Left kidney (tissue), 2 donors: ENCODE data around the gene GPD1. TPM values are rescaled to one million over a fixed set of nuclear protein-coding genes. Genes with fewer than 3 reads are reported as not detected.

Experiments used
- DNase-seq: peaks from one replicate; pipeline ENCODE4 v3.0.0-alpha.2; 2013
- polyA plus RNA-seq: library from polyadenylated mRNA; unstranded; fragments of 120-200 nt; gene quantifications from one replicate; pipeline ENCODE4 v1.2.1, GENCODE V29; 2013; ENCODE audit not compliant: insufficient read length

Gene GPD1
- polyA plus RNA-seq, 1 donor, result 68.6 TPM

DNA sequence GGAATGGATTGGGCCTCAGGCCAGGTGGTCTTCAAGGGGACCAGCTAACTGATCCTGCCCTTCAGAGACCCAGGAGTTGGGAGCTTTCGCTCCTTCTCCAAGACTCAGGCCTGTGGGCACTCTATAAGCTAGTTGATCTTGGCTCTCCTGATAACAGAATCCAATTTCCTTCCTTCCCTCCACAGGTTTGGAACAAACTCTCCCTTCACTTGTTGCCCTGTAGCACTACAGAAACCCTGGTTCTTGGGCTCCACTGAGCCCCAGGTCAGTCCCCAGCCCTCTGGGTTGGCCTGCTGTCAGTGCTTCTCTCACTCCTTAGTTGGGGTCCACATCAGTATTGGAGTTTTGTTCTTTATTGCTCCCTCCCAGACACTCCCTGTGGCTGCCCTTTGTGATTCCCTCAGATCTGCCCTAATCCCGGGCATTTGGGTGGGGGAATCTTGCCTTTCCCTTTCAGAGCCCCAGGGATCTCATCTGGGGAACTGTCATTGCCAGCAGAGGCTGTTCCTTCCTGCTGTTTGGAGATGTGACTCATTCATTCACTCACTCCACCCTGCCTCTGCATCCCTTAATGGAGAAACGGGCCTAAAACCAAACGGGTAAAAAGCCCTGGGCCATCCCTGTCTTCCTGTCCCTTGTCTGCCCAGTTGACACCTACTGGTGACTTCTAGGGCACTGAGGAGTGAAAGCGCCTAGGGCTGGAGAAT lies 4.4 kb upstream of the GPD1 start:
- no peak for DNase-seq

DNA sequence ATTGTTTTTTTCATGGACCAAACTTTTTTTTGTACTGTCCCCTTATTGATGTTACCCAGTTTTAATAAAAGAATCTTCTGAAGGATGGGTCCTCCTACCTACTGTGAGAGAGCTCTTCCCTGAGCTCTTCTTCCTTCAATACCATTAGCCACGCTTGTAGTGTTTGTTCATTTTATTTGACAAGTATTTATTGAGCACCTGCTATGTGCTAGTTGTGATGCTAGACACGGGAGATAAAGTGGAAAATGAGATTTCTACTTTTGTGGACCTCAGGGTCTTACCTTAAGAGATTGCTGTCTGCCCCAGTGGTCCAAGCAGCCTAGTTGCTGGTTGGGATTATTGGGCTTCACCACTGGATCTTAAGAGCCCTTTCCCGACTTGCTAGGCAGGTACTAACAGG lies 3.2 kb upstream of the GPD1 start:
- DNase-seq, result no peak

- no peak for DNase-seq
Measured at GRCh38 chr12:50101663-50102062, 2.1 kb upstream of the GPD1 start.

GRCh38 chr12:50102131-50102531 lies 1.7 kb upstream of the GPD1 start:
- DNase-seq, result no peak

DNA sequence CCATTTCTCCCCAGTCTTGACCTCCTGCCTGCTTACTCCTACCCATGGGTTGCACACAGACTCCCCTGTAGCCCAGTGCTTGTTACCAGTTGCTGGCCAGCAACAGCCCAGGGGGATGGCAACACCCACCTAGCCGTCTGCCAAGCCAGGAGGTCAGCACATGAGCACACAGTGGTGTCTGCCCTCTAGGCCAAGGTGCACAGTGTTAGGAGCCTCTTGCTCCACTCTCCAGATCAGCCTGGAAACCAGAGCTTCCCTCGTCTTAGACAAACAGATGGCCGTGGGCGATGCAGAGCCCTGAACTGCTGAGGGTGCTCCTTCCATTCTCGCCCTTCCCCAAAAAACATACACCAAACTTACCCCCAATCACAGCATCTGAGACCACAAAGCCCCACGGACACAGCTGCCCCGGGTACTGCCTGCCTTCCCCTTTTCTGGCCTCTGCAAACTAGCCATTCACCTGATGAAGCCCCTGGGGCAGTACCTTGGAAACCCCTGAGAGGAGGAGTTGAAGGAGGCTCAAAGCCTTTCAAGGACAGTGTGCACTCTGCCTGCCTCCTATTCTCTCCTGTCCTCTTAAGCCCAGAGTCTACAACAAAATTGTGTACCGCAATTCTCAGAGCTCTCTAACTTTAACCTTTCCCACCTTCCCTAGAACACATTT lies 1.0 kb upstream of the GPD1 start:
- DNase-seq, result no peak

DNA sequence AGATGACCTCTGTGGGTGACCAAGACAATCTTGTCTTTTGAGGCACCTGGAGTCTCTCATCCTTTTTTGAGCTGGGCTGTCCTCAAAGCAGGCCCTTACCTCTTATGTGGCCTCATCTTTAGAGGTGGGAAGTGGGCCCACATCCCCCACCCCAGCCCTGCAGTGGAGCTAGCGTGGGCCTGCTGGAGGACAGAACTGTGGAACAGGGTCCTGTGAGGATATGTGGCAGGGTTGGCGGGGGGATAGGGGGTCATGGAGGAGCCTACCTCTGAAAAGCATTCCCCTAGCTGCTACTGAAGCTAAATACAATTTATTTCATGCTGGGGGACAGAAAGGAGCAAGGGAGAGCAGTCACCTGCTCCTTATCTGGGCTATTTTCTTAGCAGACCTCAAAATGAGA lies 457 bp upstream of the GPD1 start:
- DNase-seq, result no peak

- no peak for DNase-seq
Measured at GRCh38 chr12:50104417-50105366, 884 bp downstream of the GPD1 start.

DNA sequence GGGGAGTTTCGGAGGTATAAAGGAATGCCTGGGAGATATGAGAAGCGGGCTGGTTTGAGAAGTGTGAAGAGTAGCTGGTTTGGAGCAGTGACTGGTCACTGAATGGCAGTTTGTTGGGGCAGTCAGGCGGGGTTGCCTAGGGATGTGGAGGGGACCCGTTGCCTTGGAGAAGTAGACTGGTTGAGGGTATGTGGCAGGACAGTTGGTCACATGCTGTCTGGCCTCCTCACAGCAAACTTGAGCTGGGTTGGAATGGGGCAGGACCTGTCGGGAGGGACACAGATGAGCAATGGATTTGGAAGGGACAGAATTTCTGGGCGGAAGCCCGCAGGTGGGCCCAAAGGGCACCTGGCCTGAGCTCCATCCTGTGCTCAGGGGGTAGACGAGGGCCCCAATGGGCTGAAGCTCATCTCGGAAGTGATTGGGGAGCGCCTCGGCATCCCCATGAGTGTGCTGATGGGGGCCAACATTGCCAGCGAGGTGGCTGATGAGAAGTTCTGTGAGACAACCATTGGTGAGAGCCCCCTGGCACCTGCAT lies 2.2 kb downstream of the GPD1 start:
- no peak for DNase-seq

DNA sequence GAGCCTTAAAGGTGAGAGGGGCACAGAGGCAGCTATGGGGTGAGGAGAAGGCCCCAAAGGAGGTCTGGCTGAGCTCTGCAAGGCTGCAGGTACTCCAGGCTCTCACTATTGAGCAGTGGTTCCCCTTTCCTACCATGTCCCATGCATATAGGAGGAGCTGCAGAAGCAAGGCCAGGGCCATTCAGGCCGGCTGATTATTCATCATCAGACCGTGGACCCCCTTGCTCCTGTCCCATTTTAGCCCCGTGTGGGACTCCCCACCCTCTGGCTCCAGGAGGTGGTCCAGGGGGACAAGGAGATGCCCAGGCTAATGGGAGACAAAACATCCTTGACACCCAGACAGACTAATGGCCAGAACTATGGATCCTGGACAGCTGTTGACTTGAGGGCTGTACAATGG lies 3.1 kb downstream of the GPD1 start:
- no peak for DNase-seq

DNA sequence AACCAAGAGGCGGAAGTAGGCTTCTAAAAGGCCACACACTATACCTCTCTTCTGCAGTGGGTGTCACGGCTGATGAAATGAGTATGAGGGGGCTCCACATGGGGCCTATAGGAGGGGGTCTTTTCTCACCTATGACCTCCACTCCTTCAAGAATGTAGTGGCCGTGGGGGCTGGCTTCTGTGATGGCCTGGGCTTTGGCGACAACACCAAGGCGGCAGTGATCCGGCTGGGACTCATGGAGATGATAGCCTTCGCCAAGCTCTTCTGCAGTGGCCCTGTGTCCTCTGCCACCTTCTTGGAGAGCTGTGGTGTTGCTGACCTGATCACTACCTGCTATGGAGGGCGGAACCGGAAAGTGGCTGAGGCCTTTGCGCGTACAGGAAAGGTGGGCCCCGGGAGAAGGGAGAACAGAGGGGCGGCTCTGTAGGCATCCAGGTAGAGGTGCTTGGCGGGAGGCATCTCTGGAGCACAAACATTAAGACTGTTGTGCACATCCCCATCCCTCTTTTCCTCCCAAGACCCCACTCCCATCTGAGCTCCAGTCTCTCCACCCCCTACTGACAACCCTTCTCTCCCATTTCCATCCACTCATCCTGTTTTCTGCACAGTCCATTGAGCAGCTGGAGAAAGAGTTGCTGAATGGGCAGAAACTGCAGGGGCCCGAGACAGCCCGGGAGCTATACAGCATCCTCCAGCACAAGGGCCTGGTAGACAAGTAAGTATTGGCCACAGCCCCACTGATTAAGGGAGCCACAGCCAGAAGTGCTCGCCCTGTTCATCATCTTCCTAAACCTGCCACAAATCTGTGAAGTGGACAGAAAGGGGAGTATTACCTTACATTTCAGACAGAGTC lies 3.8 kb downstream of the GPD1 start:
- DNase-seq, result no peak

- DNase-seq, result no peak
Measured at GRCh38 chr12:50109319-50109718, 5.5 kb downstream of the GPD1 start.

- DNase-seq, result no peak
Measured at GRCh38 chr12:50110127-50110761, 6.4 kb downstream of the GPD1 start.

DNA sequence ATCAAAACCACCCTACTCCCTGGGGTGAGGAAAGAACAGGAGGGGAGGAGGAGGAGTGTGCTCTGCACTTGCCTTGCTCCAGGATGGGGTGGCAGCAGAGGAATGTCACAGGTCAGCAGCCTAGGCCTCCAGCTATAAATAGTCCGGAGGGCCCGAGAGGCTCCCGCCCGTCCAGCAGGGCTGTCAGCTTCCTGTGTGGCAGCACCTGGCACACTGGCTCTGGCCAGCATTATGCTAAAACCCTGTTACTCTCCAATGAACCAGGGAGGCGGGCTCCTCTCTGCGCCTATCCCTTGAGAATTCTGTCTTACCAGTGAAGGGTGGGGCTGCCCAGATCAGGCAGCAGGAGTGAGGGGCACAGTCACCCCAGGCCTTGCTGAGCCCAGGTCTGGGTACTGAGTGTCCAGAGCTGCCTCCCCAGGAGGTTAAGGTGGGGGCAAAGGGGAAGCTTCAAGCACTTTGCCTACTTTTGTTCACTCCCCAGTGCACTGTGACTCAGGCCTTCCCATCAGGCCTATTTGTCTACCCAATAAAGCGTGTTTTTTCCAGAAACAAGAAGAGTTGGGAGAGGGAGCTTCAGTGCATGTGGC lies 7.0 kb downstream of the GPD1 start:
- peak; percentile 79 for DNase-seq

DNA sequence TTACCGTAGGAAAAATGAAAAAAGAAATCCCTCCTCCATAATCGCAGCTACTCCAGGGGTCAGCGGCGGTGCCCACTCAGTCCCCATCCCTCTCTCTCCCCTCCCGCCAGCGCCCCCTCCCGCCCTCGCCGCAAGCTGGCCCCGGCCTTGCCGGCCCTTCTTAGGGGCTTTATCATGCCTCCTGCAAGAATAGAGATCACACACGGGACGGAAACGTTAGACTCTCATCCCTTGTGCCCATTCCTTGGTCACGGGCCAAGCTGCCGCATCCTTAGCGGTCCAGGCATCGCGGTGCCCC lies 7.5 kb downstream of the GPD1 start:
- DNase-seq, result no peak

GRCh38 chr12:50111693-50112455 lies 8.1 kb downstream of the GPD1 start, which contains the start of gene COX14:
TSS of gene COX14 (plus strand) at chr12:50112236. CDS start at chr12:50120044, 7,808 bp downstream.
- peak; percentile 99 for DNase-seq

DNA sequence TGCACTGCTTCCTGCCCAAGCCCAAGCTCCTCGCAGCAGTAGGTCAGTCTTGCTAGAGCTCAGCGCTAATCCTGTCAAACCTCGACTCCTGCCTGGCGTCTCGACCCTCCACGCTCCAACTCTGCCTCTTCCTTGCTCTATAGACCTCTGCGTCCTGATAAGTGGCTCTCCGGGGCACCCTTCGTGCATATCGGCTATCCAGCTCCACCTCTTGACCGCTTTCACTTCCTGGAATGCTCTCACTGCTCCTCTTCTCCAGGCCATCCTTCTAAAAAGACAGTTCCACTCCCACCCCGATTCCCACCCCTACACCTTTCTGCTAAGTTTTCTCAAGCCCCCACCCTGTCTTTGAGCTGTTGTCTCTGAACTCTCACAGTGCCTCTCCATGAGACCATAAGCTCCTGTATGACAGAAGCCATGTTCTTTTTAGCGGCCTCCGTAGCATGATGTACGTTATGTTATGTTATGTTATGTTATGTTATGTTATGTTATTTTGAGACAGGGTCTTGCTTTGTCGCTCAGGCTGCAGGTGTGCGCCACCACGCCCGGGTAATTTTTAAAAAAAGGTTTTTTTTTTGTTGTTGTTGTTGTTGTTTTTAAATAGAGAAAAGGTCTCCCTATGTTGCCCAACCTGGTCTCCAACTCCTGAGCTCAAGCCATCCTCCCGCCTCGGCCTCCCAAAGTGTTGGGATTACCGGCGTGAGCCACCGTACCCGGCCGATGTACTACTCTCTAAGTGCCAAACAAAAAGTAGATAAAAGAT lies 8.8 kb downstream of the GPD1 start:
- DNase-seq, result no peak

DNA sequence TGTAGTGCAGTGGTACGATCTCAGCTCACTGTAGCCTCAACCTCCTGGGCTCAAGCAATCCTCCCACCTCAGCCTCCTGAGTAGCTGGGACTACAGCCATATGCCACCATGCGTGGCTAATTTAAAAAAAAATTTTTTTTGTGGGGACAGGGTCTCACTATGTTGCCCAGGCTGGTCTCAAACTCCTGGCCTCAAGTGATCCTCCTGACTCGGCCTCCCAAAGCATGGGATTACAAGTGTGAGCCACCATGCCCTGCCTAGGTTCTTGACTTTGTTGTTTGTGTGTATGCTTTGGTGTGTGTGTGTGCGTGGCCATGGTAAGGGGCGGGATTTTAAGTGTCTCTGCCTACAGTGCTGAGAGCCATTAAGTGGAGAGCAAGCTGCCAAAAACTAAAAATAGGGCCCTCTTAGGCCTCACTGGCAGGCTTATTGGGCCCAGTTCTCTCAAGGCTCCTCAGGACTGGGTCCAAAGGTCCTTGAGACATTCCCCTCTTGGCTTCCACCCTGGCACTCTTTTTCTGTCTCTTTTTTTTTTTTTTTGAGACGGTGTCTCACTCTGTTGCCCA lies 13.3 kb downstream of the GPD1 start:
- DNase-seq, result no peak

GRCh38 chr12:50119387-50119786 lies 15.6 kb downstream of the GPD1 start:
- no peak for DNase-seq

- DNase-seq, result no peak
Measured at GRCh38 chr12:50120521-50120920, 16.7 kb downstream of the GPD1 start.
